ENCODE results near the gene FLNA. TPM values are rescaled to one million over a fixed set of nuclear protein-coding genes. Genes with fewer than 3 reads are reported as not detected.
A peak's percentile ranks its signal among the peaks of the same experiment; 100 is the strongest.

Gene FLNA
- total RNA-seq, 1 donor: 3,431 TPM

DNA sequence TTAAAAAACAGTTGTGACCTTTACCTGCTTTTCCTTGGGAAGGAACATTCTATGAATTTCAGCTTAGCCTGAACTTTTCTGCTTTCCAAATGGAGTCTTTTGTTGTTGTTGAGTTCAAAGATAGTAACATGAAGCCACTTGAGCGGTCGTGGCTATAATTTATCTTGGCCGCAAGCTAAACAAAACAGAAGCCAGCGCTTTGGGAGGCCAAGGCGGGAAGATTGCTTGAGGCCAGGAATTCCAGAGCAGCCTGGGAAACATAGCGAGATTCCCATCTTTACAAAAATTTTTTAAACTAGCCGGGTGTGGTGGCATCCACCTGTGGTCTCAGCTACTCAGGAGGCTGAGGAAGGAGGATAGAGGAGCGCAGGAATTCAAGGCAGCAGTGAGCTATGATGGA, 48.9 kb downstream of the FLNA start:
- no peak for DNase-seq (ENCODE audit: insufficient read length, low spot score, missing footprints)
- Histone ChIP-seq H4K20me1 (ENCODE audit: insufficient read depth, low read length) (no peaks in the 10 kb centered on the region), H3K4me1 (ENCODE audit: insufficient read depth, low read length) (peaks cover 10% of the 10 kb centered on the region), H3K4me3 (ENCODE audit: insufficient read depth, low read length) (no peak overlapping the region), H3K79me2 (ENCODE audit: insufficient read depth, low read length) (no peaks in the 10 kb centered on the region), H3K36me3 (ENCODE audit: insufficient read depth, low read length) (no peaks in the 10 kb centered on the region), H3K27me3 (ENCODE audit: insufficient read depth, low read length) (peaks cover 36% of the 10 kb centered on the region), H3K4me2 (ENCODE audit: insufficient read depth, low read length) (peak overlapping the region; percentile 22), H3K27ac (ENCODE audit: low read depth, low read length) (no peak overlapping the region), H2AFZ (ENCODE audit: low read length) (no peak overlapping the region), H3K9me3 (ENCODE audit: low read depth, low read length) (no peaks in the 10 kb centered on the region)
- TF ChIP-seq, protein P1, sequence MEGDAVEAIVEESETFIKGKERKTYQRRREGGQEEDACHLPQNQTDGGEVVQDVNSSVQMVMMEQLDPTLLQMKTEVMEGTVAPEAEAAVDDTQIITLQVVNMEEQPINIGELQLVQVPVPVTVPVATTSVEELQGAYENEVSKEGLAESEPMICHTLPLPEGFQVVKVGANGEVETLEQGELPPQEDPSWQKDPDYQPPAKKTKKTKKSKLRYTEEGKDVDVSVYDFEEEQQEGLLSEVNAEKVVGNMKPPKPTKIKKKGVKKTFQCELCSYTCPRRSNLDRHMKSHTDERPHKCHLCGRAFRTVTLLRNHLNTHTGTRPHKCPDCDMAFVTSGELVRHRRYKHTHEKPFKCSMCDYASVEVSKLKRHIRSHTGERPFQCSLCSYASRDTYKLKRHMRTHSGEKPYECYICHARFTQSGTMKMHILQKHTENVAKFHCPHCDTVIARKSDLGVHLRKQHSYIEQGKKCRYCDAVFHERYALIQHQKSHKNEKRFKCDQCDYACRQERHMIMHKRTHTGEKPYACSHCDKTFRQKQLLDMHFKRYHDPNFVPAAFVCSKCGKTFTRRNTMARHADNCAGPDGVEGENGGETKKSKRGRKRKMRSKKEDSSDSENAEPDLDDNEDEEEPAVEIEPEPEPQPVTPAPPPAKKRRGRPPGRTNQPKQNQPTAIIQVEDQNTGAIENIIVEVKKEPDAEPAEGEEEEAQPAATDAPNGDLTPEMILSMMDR (IDR thresholded peaks at IDR 0.05; ENCODE audit: extremely low read depth, low read depth, low read length): no peak

DNA sequence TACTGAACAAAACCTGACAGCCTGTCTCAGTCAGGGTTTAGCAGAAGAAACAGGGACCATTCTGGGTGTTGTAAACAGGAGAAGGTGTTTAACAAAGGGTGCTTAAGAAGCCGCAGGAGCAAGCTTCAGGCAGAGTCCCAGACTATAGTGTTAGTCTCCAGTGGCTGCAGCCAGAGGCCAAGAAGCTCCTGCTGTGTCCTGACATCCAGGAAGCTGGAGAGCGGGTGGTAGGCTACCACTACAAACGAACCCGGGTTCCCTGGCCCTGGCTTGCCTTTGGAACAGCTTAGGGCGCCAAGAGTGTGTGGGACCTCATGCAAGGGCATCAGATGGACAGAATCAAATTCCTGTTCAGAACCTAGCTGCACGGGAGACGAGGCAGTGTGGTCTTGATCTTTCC, 50.9 kb downstream of the FLNA start:
- Histone ChIP-seq H3K9me3 (ENCODE audit: low read depth, low read length) (no peaks in the 10 kb centered on the region), H2AFZ (ENCODE audit: low read length) (no peak overlapping the region), H3K36me3 (ENCODE audit: insufficient read depth, low read length) (no peaks in the 10 kb centered on the region), H3K79me2 (ENCODE audit: insufficient read depth, low read length) (no peaks in the 10 kb centered on the region), H3K27ac (ENCODE audit: low read depth, low read length) (no peak overlapping the region), H3K4me3 (ENCODE audit: insufficient read depth, low read length) (no peak overlapping the region), H4K20me1 (ENCODE audit: insufficient read depth, low read length) (no peaks in the 10 kb centered on the region), H3K4me2 (ENCODE audit: insufficient read depth, low read length) (no peak overlapping the region), H3K4me1 (ENCODE audit: insufficient read depth, low read length) (peaks cover 7% of the 10 kb centered on the region), H3K27me3 (ENCODE audit: insufficient read depth, low read length) (peaks cover 49% of the 10 kb centered on the region)
- TF ChIP-seq, protein P1 (IDR thresholded peaks at IDR 0.05; ENCODE audit: extremely low read depth, low read depth, low read length): no peak
- no peak for DNase-seq (ENCODE audit: insufficient read length, low spot score, missing footprints)

DNA sequence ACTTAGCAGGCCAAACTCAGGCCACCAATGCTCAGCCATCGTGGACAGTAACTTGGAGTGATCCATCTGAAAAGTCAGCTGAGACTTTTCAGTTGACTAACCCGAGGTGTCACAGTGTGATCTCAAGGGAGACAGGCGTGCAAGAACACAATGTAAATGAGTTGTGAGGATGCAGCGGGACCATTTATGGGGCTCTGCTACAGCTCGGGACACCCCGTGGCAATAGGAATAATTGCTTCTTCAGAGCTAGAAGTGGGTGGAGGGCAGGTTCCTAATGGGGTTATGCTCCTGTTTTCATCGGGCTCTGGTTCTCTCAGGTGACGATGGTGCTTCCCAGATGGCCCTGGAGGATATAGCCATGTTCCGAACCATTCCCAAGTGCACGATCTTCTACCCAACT, 51.5 kb downstream of the FLNA start:
- no peaks in the 10 kb centered on the region for H3K36me3 ChIP-seq (ENCODE audit: insufficient read depth, low read length)
- DNase-seq (ENCODE audit: insufficient read length, low spot score, missing footprints): no peak
- H3K27me3 ChIP-seq (ENCODE audit: insufficient read depth, low read length): peaks cover 49% of the 10 kb centered on the region
- no peak overlapping the region for H3K27ac ChIP-seq (ENCODE audit: low read depth, low read length)
- no peak overlapping the region for H3K4me2 ChIP-seq (ENCODE audit: insufficient read depth, low read length)
- H2AFZ ChIP-seq (ENCODE audit: low read length): no peak overlapping the region
- no peaks in the 10 kb centered on the region for H3K79me2 ChIP-seq (ENCODE audit: insufficient read depth, low read length)
- no peaks in the 10 kb centered on the region for H3K9me3 ChIP-seq (ENCODE audit: low read depth, low read length)
- TF ChIP-seq, protein P1 (IDR thresholded peaks at IDR 0.05; ENCODE audit: extremely low read depth, low read depth, low read length): no peak
- H4K20me1 ChIP-seq (ENCODE audit: insufficient read depth, low read length): no peaks in the 10 kb centered on the region
- H3K4me1 ChIP-seq (ENCODE audit: insufficient read depth, low read length): peaks cover 7% of the 10 kb centered on the region
- H3K4me3 ChIP-seq (ENCODE audit: insufficient read depth, low read length): no peak overlapping the region

DNA sequence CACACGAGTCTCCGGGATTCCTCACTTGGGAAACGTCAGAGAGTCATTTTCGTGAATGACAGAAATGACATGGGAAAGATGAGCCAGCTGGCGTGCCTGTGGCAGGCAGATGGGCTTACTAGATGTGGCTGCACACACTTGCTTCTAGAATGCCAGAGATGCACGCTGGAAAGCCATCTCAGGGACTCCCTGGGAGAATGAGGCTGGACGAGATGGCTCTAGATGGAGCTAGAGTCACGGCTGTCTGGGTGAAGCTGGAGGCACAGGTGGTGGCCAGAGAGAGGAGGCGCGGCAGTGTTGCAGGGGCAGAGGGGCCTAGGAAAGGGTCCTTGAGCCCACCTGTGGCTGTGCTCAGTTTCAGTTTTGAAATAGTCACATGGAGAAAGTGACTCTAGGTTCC, 52.8 kb downstream of the FLNA start:
- Histone ChIP-seq H3K27ac (ENCODE audit: low read depth, low read length) (no peak overlapping the region), H4K20me1 (ENCODE audit: insufficient read depth, low read length) (no peaks in the 10 kb centered on the region), H3K4me3 (ENCODE audit: insufficient read depth, low read length) (no peak overlapping the region), H3K27me3 (ENCODE audit: insufficient read depth, low read length) (peaks cover 40% of the 10 kb centered on the region), H2AFZ (ENCODE audit: low read length) (no peak overlapping the region), H3K9me3 (ENCODE audit: low read depth, low read length) (no peaks in the 10 kb centered on the region), H3K36me3 (ENCODE audit: insufficient read depth, low read length) (no peaks in the 10 kb centered on the region), H3K79me2 (ENCODE audit: insufficient read depth, low read length) (no peaks in the 10 kb centered on the region), H3K4me1 (ENCODE audit: insufficient read depth, low read length) (peaks cover 7% of the 10 kb centered on the region), H3K4me2 (ENCODE audit: insufficient read depth, low read length) (no peak overlapping the region)
- TF ChIP-seq, protein P1 (IDR thresholded peaks at IDR 0.05; ENCODE audit: extremely low read depth, low read depth, low read length): no peak
- peak; percentile 14 for DNase-seq (ENCODE audit: insufficient read length, low spot score, missing footprints)

All from osteoblast (primary cell).